Upper lobe of left lung (tissue), 6 donors: Measurements from ENCODE around the gene PCDHA9. TPM values are rescaled to one million over a fixed set of nuclear protein-coding genes. Genes with fewer than 3 reads are reported as not detected.
A peak's percentile ranks its signal among the peaks of the same experiment; 100 is the strongest.
"Not testable (repeated sequence)": the region's sequence is repeated elsewhere in the genome, so short reads cannot be mapped to it uniquely, and the experiment has no call there.

Experiments used
- ATAC-seq, 2 donors: fragments of 200-7000 bp; cut with Tn5 transposase; one replicate each; pipeline ENCODE4 v1.9.1; 2022; ENCODE audit warnings: mild to moderate bottlenecking in 2 of 2, moderate library complexity in 2 of 2; ENCODE audit not compliant: low FRiP score in 2 of 2
- DNase-seq, 2 donors: peaks; one replicate each; pipeline ENCODE4 v3.0.0-alpha.2; 2019 to 2020
- H3K27ac ChIP-seq, 4 donors: fragments of 200-600 bp; sonication (generic); one replicate each; pipeline ENCODE4 v1.5.1; 2016 to 2019
- H3K27me3 ChIP-seq, 4 donors: fragments of 200-600 bp; sonication (generic); one replicate each; pipeline ENCODE4 v1.5.1; 2017 to 2019
- H3K36me3 ChIP-seq, 4 donors: fragments of 200-600 bp; sonication (generic); one replicate each; pipeline ENCODE4 v1.5.1; 2016 to 2019
- H3K4me1 ChIP-seq, 4 donors: fragments of 200-600 bp; sonication (generic); one replicate each; pipeline ENCODE4 v1.5.1; 2018 to 2019
- H3K4me3 ChIP-seq, 4 donors: fragments of 200-600 bp; sonication (generic); one replicate each; pipeline ENCODE4 v1.5.1; 2017 to 2019; ENCODE audit warnings: mild to moderate bottlenecking in 2 of 4, moderate library complexity in 1 of 4
- H3K9me3 ChIP-seq, 4 donors: fragments of 200-600 bp; sonication (generic); one replicate each; pipeline ENCODE4 v1.5.1; 2018 to 2019
- CTCF ChIP-seq, 6 experiments: fragments of 450-650 bp in 4 of 6; fragments of 200-600 bp in 2 of 6; sonication (generic) in 2 of 6; IDR thresholded peaks; one replicate each; pipeline ENCODE4 v1.5.1; 2016 to 2019; ENCODE audit warnings: antibody characterized with exemption in 6 of 6
- EP300 ChIP-seq, 4 donors: sonication (generic); formaldehyde crosslinking; IDR thresholded peaks; one replicate each; pipeline ENCODE4 v1.5.1; 2017; ENCODE audit warnings: antibody characterized with exemption in 4 of 4, control low read depth in 2 of 4
- POLR2A ChIP-seq, 4 donors: fragments of 450-650 bp; IDR thresholded peaks; one replicate each; pipeline ENCODE4 v1.5.1; 2016 to 2017; ENCODE audit warnings: antibody characterized with exemption in 4 of 4, mild to moderate bottlenecking in 2 of 4
- POLR2AphosphoS5 ChIP-seq, 2 donors: sonication (generic); formaldehyde crosslinking; IDR thresholded peaks; one replicate each; pipeline ENCODE4 v1.5.1; 2017; ENCODE audit warnings: antibody characterized with exemption in 2 of 2
- WGBS, 2 donors: methylation state at CpG; one replicate each; pipeline ENCODE4 v1.1.5; 2017 to 2018; 5-methylcytosine and 5-hydroxymethylcytosine counted together
- total RNA-seq, 6 donors: library from RNA; depleted of rRNA in 4 of 6; stranded (reverse); fragments of >200 nt in 4 of 6; gene quantifications; one replicate each; pipeline versions ENCODE4 v1.1.0 to v1.2.1, GENCODE V29; 2016 to 2021
- donor health status: DM: no; HTN: no; CAD: no; lungs with moderate emphysema.
- donor health status: DM: no; HTN: yes; CAD: no; lungs with severe emphysema.

The PCDHA9 gene
- 1 to 10 TPM in 2 of 6 donors, under 1 TPM in 4; 0.11 to 1.2 (median 0.28) TPM for total RNA-seq

GRCh38 chr5:140848139-140849102 lies at the start of gene PCDHA9:
Gene PCDHA9 (plus strand): TSS chr5:140848382. CDS start chr5:140848496, 114 bp downstream.
- not testable (repeated sequence) for H3K4me1 ChIP-seq, H3K36me3 ChIP-seq, H3K27ac ChIP-seq, ATAC-seq, H3K27me3 ChIP-seq
- peak within 1 kb of the TSS in 1 of 4 donors; percentile 5 for H3K4me3 ChIP-seq
- peaks cover 0 to 27% (median 24%) of the 10 kb centered on the region in 4 donors for H3K9me3 ChIP-seq
- 29 to 36% methylated on average over 11 to 37 of the region's 48 CpGs for WGBS, 2 donors
- peak in 1 of 2 donors; percentile 65 for DNase-seq

GRCh38 chr5:140800816-140801493 lies 47.2 kb upstream of the PCDHA9 start, which contains the start of gene PCDHA3:
Gene PCDHA3 (plus strand): TSS chr5:140801057.
- DNase-seq = peak in 1 of 2 donors; percentile 64
- H3K36me3 ChIP-seq = no peaks in the 10 kb centered on the region
- no peak within 1 kb of the TSS for H3K27ac ChIP-seq
- TF ChIP-seq POLR2A (IDR thresholded peaks at IDR 0.05) (no peak), CTCF (IDR thresholded peaks at IDR 0.05) (peak in 1 of 6 experiments; percentile 12), POLR2AphosphoS5 (IDR thresholded peaks at IDR 0.05) (no peak)
- peak within 1 kb of the TSS in 3 of 4 donors; percentile 36 to 43 (median 38) for H3K4me3 ChIP-seq
- no peak for ATAC-seq
- H3K4me1 ChIP-seq = no peaks in the 10 kb centered on the region
- 13 to 14% methylated on average over 21 to 29 of the region's 29 CpGs for WGBS, 2 donors
- H3K9me3 ChIP-seq = peaks cover 5 to 42% (median 40%) of the 10 kb centered on the region in 4 donors
- no peaks in the 10 kb centered on the region for H3K27me3 ChIP-seq

GRCh38 chr5:140801494-140801841 lies 46.7 kb upstream of the PCDHA9 start:
- TF ChIP-seq POLR2AphosphoS5 (IDR thresholded peaks at IDR 0.05) = no peak
- TF ChIP-seq CTCF (IDR thresholded peaks at IDR 0.05) = peak in 1 of 6 experiments; percentile 17
- Histone ChIP-seq H3K9me3 (peaks cover 5 to 39% (median 36%) of the 10 kb centered on the region in 4 donors), H3K4me1 (no peaks in the 10 kb centered on the region), H3K4me3 (peak overlapping the region in 3 of 4 donors; percentile 36 to 43 (median 38)), H3K27ac (no peak overlapping the region), H3K36me3 (no peaks in the 10 kb centered on the region), H3K27me3 (no peaks in the 10 kb centered on the region)
- 14 to 23% methylated on average over 16 of the region's 16 CpGs for WGBS, 2 donors
- no peak for DNase-seq
- no peak for ATAC-seq

GRCh38 chr5:140802381-140802780 lies 45.8 kb upstream of the PCDHA9 start:
- not testable (repeated sequence) for H3K27me3 ChIP-seq, H3K4me3 ChIP-seq, ATAC-seq, H3K36me3 ChIP-seq, H3K4me1 ChIP-seq, H3K27ac ChIP-seq
- DNase-seq = peak in 1 of 2 donors; percentile 81
- 52 to 56% methylated on average over 32 to 45 of the region's 45 CpGs for WGBS, 2 donors
- peaks cover 5 to 39% (median 34%) of the 10 kb centered on the region in 4 donors for H3K9me3 ChIP-seq

GRCh38 chr5:140802781-140803271 lies 45.4 kb upstream of the PCDHA9 start:
- DNase-seq = peak in 1 of 2 donors; percentile 81
- no peak for TF ChIP-seq CTCF (IDR thresholded peaks at IDR 0.05)
- no peak for TF ChIP-seq POLR2A (IDR thresholded peaks at IDR 0.05)
- TF ChIP-seq EP300 (IDR thresholded peaks at IDR 0.05) = no peak
- no peaks in the 10 kb centered on the region for H3K4me1 ChIP-seq
- WGBS, 2 donors = 61% methylated on average over 24 of the region's 53 CpGs; no CpG with 5 or more reads in 1 of the 2 donors
- H3K27ac ChIP-seq = no peak overlapping the region
- no peaks in the 10 kb centered on the region for H3K36me3 ChIP-seq
- no peak for ATAC-seq
- no peak overlapping the region for H3K4me3 ChIP-seq
- H3K27me3 ChIP-seq = no peaks in the 10 kb centered on the region
- H3K9me3 ChIP-seq = peaks cover 5 to 41% (median 38%) of the 10 kb centered on the region in 4 donors
